ENCODE data around the gene COL18A1.

- TF ChIP-seq, protein P1, sequence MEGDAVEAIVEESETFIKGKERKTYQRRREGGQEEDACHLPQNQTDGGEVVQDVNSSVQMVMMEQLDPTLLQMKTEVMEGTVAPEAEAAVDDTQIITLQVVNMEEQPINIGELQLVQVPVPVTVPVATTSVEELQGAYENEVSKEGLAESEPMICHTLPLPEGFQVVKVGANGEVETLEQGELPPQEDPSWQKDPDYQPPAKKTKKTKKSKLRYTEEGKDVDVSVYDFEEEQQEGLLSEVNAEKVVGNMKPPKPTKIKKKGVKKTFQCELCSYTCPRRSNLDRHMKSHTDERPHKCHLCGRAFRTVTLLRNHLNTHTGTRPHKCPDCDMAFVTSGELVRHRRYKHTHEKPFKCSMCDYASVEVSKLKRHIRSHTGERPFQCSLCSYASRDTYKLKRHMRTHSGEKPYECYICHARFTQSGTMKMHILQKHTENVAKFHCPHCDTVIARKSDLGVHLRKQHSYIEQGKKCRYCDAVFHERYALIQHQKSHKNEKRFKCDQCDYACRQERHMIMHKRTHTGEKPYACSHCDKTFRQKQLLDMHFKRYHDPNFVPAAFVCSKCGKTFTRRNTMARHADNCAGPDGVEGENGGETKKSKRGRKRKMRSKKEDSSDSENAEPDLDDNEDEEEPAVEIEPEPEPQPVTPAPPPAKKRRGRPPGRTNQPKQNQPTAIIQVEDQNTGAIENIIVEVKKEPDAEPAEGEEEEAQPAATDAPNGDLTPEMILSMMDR (IDR thresholded peaks at IDR 0.05; ENCODE audit: control extremely low read depth in 1 of 3, insufficient read depth in 1 of 3, low read depth in 1 of 3, low read length in 3 of 3), result no peak
- no peak for TF ChIP-seq CEBPB (IDR thresholded peaks at IDR 0.05; ENCODE audit: low read depth, low read length)
- no peak for TF ChIP-seq RXRA (IDR thresholded peaks at IDR 0.05; ENCODE audit: insufficient read depth, low read depth, low read length)
- no peak for TF ChIP-seq TEAD4 (IDR thresholded peaks at IDR 0.05; ENCODE audit: low read depth, low read length)
- no peak for TF ChIP-seq POLR2A (IDR thresholded peaks at IDR 0.05; ENCODE audit: control extremely low read depth in 1 of 2, low read depth in 2 of 2, low read length in 2 of 2)
- TF ChIP-seq TBP (IDR thresholded peaks at IDR 0.05; ENCODE audit: low read depth, low read length), result no peak
- no peak for TF ChIP-seq EP300 (IDR thresholded peaks at IDR 0.05; ENCODE audit: borderline replicate concordance in 1 of 2, low read depth in 2 of 2, low read length in 2 of 2)
- TF ChIP-seq RAD21 (IDR thresholded peaks at IDR 0.05 in 1 of 2, conservative IDR thresholded peaks at IDR 0.05 in 1 of 2; ENCODE audit: low read depth in 2 of 2, low read length in 2 of 2), result no peak
- no peak for TF ChIP-seq RFX5 (IDR thresholded peaks at IDR 0.05; ENCODE audit: borderline replicate concordance, low read depth, low read length)
- no peak for TF ChIP-seq KDM4A (IDR thresholded peaks at IDR 0.05; ENCODE audit: low read depth, low read length, severe bottlenecking)
- TF ChIP-seq BRCA1 (IDR thresholded peaks at IDR 0.05; ENCODE audit: low read depth, low read length), result no peak
- no peak for TF ChIP-seq SP1 (IDR thresholded peaks at IDR 0.05; ENCODE audit: low read depth, low read length)
- TF ChIP-seq JUND (IDR thresholded peaks at IDR 0.05; ENCODE audit: low read length), result no peak
- TF ChIP-seq SUZ12 (IDR thresholded peaks at IDR 0.05; ENCODE audit: low read length), result no peak
These were observed 27.1 kb upstream of the COL18A1 start for GRCh38 chr21:45377866-45378257.

Data from H1 (cell line).